ENCODE measurements around the gene CEBPE.

- TF ChIP-seq TCF4 (CRISPR knock-in tag; IDR thresholded peaks at IDR 0.05; ENCODE audit: borderline replicate concordance): no peak
- TF ChIP-seq, protein P1, sequence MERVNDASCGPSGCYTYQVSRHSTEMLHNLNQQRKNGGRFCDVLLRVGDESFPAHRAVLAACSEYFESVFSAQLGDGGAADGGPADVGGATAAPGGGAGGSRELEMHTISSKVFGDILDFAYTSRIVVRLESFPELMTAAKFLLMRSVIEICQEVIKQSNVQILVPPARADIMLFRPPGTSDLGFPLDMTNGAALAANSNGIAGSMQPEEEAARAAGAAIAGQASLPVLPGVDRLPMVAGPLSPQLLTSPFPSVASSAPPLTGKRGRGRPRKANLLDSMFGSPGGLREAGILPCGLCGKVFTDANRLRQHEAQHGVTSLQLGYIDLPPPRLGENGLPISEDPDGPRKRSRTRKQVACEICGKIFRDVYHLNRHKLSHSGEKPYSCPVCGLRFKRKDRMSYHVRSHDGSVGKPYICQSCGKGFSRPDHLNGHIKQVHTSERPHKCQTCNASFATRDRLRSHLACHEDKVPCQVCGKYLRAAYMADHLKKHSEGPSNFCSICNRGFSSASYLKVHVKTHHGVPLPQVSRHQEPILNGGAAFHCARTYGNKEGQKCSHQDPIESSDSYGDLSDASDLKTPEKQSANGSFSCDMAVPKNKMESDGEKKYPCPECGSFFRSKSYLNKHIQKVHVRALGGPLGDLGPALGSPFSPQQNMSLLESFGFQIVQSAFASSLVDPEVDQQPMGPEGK (CRISPR knock-in tag; IDR thresholded peaks at IDR 0.05; ENCODE audit: borderline replicate concordance): no peak
- TF ChIP-seq ZNF8 (CRISPR knock-in tag; IDR thresholded peaks at IDR 0.05): no peak
- no peak for TF ChIP-seq ZFP3 (CRISPR knock-in tag; IDR thresholded peaks at IDR 0.05)
- TF ChIP-seq PPARA (CRISPR knock-in tag; IDR thresholded peaks at IDR 0.05; ENCODE audit: borderline replicate concordance): no peak
- no peak for TF ChIP-seq ISL1 (CRISPR knock-in tag; IDR thresholded peaks at IDR 0.05)
- no peak for TF ChIP-seq RARB (CRISPR knock-in tag; IDR thresholded peaks at IDR 0.05)
- TF ChIP-seq OSR1 (CRISPR knock-in tag; IDR thresholded peaks at IDR 0.05): no peak
- TF ChIP-seq BACH2 (CRISPR knock-in tag; IDR thresholded peaks at IDR 0.05; ENCODE audit: borderline replicate concordance): no peak
- no peak for TF ChIP-seq TSHZ2 (CRISPR knock-in tag; IDR thresholded peaks at IDR 0.05)
- TF ChIP-seq ZFP30 (CRISPR knock-in tag; IDR thresholded peaks at IDR 0.05): no peak
- TF ChIP-seq ZNF565 (CRISPR knock-in tag; conservative IDR thresholded peaks at IDR 0.05; ENCODE audit: low read depth): no peak
Observed at GRCh38 chr14:23145794-23146350, 26.8 kb upstream of the CEBPE start.
